CD4-positive, CD25-positive, alpha-beta regulatory T cell (primary cell): Measurements from ENCODE around the gene PPP4R4. TPM values are rescaled to one million over a fixed set of nuclear protein-coding genes. Genes with fewer than 3 reads are reported as not detected.

Source experiments
- ATAC-seq, 2 donors: fragments of 150-1000 bp; cut with Tn5 transposase; one replicate each; pipeline ENCODE4 v1.10.0; 2021; ENCODE audit warnings: low read depth in 2 of 2, moderate number of reproducible peaks in 2 of 2, moderate library complexity in 1 of 2
- DNase-seq, 3 donors: peaks; one replicate each; pipeline versions ENCODE4 v3.0.0 to v3.0.0-alpha.2; 2012 to 2022; ENCODE audit warnings: mixed read lengths in 1 of 3
- H3K27ac ChIP-seq: one replicate; pipeline ENCODE4 v1.7.0; 2013; ENCODE audit warnings: mild to moderate bottlenecking, low read length; ENCODE audit not compliant: insufficient read depth, poor library complexity, severe bottlenecking
- H3K27me3 ChIP-seq: one replicate; pipeline ENCODE4 v1.7.0; 2013; ENCODE audit warnings: low read length; ENCODE audit not compliant: control insufficient read depth, insufficient read depth
- H3K36me3 ChIP-seq: one replicate; pipeline ENCODE4 v1.7.0; 2013; ENCODE audit warnings: mild to moderate bottlenecking, low read length, moderate library complexity; ENCODE audit not compliant: control insufficient read depth, insufficient read depth
- H3K4me1 ChIP-seq: 2 replicates; pipeline ENCODE4 v1.7.0; 2013; ENCODE audit warnings: mild to moderate bottlenecking, low read length; ENCODE audit not compliant: insufficient read depth, control insufficient read depth, poor library complexity, severe bottlenecking
- H3K4me3 ChIP-seq: one replicate; pipeline ENCODE4 v1.7.0; 2013; ENCODE audit warnings: low read depth, mild to moderate bottlenecking, low read length, moderate library complexity
- H3K9me3 ChIP-seq, 2 experiments: 1 replicate in 1 of 2; 2 replicates in 1 of 2; pipeline ENCODE4 v1.7.0; 2013; ENCODE audit warnings: low read length in 2 of 2, mild to moderate bottlenecking in 1 of 2, moderate library complexity in 1 of 2; ENCODE audit not compliant: control insufficient read depth in 2 of 2
- H3K27ac Mint-ChIP-seq, 3 donors: one replicate each; pipeline ENCODE4 v1.8.0; 2020 to 2022; ENCODE audit warnings: mild to moderate bottlenecking in 3 of 3, mixed read lengths in 3 of 3, moderate library complexity in 2 of 3
- H3K27me3 Mint-ChIP-seq: one replicate; pipeline ENCODE4 v1.8.0; 2022; ENCODE audit warnings: mild to moderate bottlenecking, mixed read lengths
- H3K36me3 Mint-ChIP-seq: one replicate; pipeline ENCODE4 v1.8.0; 2020; ENCODE audit warnings: mixed read lengths
- H3K4me1 Mint-ChIP-seq, 4 donors: one replicate each; pipeline ENCODE4 v1.8.0; 2020 to 2022; ENCODE audit warnings: mixed read lengths in 4 of 4, mild to moderate bottlenecking in 1 of 4
- H3K4me3 Mint-ChIP-seq, 4 donors: one replicate each; pipeline ENCODE4 v1.8.0; 2020 to 2022; ENCODE audit warnings: mild to moderate bottlenecking in 4 of 4, mixed read lengths in 4 of 4, moderate library complexity in 3 of 4
- H3K9me3 Mint-ChIP-seq, 7 donors: one replicate each; pipeline ENCODE4 v1.8.0; 2020 to 2022; ENCODE audit warnings: mixed read lengths in 7 of 7, mild to moderate bottlenecking in 3 of 7, moderate library complexity in 2 of 7
- polyA plus RNA-seq, 4 donors: library from polyadenylated mRNA; unstranded; fragments of 300-500 nt; fragmentation: Illumina TruSeq; gene quantifications; one replicate each; pipeline ENCODE4 v1.2.3, GENCODE V29; 2021
- total RNA-seq: library from RNA; stranded (reverse); gene quantifications from one replicate; pipeline ENCODE4 v1.2.3, GENCODE V29; 2022

PPP4R4 gene
- total and polyA plus RNA-seq, 5 donors from 2014 or later = 0.15 to 0.69 (median 0.37) TPM; not detected in 2

GRCh38 chr14:94284221-94284620, 110.1 kb downstream of the PPP4R4 start:
- Mint-ChIP-seq H3K4me1 (no peaks in the 10 kb centered on the region), H3K27ac (no peak overlapping the region), H3K4me3 (no peak overlapping the region), H3K27me3 (peaks cover 12% of the 10 kb centered on the region), H3K36me3 (no peaks in the 10 kb centered on the region), H3K9me3 (peaks cover 0 to 2% (median 0%) of the 10 kb centered on the region in 7 donors)
- Histone ChIP-seq H3K4me1 (no peaks in the 10 kb centered on the region), H3K9me3 (no peaks in the 10 kb centered on the region), H3K4me3 (no peak overlapping the region), H3K36me3 (no peaks in the 10 kb centered on the region), H3K27ac (no peak overlapping the region), H3K27me3 (no peaks in the 10 kb centered on the region)
- ATAC-seq (no peak), DNase-seq (no peak)

DNA sequence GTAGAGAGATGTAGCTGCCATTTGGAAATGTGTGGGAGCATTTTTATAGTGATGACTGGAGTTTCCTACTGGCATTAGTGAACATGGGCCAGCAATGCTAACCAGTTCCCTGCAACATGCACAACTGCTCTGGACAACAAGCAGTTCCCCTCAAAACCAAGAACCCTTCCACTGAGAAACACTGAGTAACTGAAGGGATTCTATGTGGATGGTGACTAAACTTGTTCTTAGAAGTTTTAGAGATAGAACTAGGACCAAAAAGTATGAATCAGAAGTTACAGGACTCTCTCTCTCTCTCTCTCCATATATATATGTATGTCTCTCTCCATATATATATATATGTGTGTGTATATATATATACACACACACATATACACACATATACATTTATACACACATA, 111.0 kb downstream of the PPP4R4 start:
- H3K27ac Mint-ChIP-seq = no peak overlapping the region
- Histone ChIP-seq H3K4me1 (no peaks in the 10 kb centered on the region), H3K27me3 (no peaks in the 10 kb centered on the region), H3K4me3 (no peak overlapping the region), H3K27ac (no peak overlapping the region), H3K9me3 (no peaks in the 10 kb centered on the region), H3K36me3 (no peaks in the 10 kb centered on the region)
- no peak for DNase-seq
- no peaks in the 10 kb centered on the region for H3K36me3 Mint-ChIP-seq
- no peak overlapping the region for H3K4me3 Mint-ChIP-seq
- peaks cover 0 to 2% (median 0%) of the 10 kb centered on the region in 7 donors for H3K9me3 Mint-ChIP-seq
- ATAC-seq = no peak
- peaks cover 14% of the 10 kb centered on the region for H3K27me3 Mint-ChIP-seq
- H3K4me1 Mint-ChIP-seq = no peaks in the 10 kb centered on the region

DNA sequence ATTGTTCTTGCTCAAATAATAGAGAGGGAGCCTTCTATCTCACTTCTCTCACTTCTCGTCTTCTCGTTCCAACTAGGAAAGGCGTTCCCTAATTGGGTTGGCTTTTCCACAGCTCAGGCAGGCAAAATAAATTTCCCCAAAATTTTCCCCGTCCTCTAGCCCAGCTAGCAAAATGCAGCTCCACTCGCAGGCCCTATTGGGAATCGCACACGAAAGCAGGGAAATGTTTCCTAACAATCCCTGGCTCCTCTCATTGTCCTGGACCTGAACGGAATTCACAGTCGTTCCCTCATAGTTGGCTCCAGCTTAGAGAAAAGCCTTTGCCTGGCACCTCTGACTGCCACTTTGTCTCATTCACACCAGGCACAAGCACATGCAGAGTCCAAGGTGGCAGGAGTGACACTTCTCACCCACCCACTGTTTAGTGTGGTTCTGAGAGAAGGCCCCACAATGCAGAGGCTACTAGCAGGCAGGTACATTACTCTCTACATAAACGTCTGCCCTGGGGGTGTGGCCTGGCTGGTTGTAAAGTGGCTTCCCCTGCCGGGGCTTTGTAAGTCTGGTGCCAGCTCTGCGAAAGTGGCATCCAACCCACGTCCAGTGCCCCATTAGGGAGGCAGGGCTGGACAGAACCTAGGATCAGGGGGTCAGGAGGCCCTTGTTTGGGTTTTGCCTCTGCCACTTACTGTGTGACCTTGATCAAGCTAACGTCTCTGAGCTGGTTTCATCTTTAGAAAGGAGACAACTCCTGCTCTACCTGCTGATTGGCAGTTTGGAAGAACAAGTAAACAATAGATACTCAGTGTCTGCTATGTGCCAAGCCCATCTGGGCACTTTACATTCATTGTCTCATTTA, 114.7 kb downstream of the PPP4R4 start:
- Histone ChIP-seq H3K36me3 (no peaks in the 10 kb centered on the region), H3K4me3 (no peak overlapping the region), H3K9me3 (no peaks in the 10 kb centered on the region), H3K4me1 (no peaks in the 10 kb centered on the region), H3K27ac (no peak overlapping the region), H3K27me3 (no peaks in the 10 kb centered on the region)
- Mint-ChIP-seq H3K27me3 (peaks cover 6% of the 10 kb centered on the region), H3K4me1 (no peaks in the 10 kb centered on the region), H3K9me3 (peaks cover 0 to 2% (median 0%) of the 10 kb centered on the region in 7 donors), H3K4me3 (no peak overlapping the region), H3K36me3 (no peaks in the 10 kb centered on the region), H3K27ac (no peak overlapping the region)
- DNase-seq = no peak
- no peak for ATAC-seq

DNA sequence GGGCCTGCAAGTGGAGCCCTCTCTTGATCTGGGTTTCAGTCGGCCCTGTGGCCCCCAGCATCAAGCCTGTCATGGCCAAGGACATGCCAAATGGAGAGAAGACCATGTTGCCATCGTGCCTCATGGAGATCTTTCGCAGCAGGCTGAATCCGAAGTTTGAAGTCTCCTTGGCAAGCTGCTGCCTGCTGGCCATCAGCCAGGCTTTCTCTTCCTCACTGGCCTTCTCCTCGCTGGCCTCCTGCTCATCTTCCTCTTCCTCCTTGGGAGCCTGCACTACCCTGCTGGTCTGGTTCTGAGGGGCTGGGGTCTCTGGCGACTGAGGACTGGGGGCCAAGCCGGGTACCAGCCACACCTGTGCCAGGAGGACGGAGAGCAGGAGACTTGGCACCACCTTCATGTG, 116.1 kb downstream of the PPP4R4 start:
- H3K36me3 ChIP-seq = no peaks in the 10 kb centered on the region
- no peaks in the 10 kb centered on the region for H3K27me3 ChIP-seq
- Mint-ChIP-seq H3K27me3 (peaks cover 6% of the 10 kb centered on the region), H3K9me3 (peaks cover 0 to 2% (median 0%) of the 10 kb centered on the region in 7 donors), H3K27ac (no peak overlapping the region), H3K36me3 (no peaks in the 10 kb centered on the region), H3K4me1 (no peaks in the 10 kb centered on the region), H3K4me3 (no peak overlapping the region)
- no peaks in the 10 kb centered on the region for H3K9me3 ChIP-seq
- DNase-seq (no peak), ATAC-seq (no peak)
- no peak overlapping the region for H3K27ac ChIP-seq
- H3K4me1 ChIP-seq = no peaks in the 10 kb centered on the region
- no peak overlapping the region for H3K4me3 ChIP-seq

DNA sequence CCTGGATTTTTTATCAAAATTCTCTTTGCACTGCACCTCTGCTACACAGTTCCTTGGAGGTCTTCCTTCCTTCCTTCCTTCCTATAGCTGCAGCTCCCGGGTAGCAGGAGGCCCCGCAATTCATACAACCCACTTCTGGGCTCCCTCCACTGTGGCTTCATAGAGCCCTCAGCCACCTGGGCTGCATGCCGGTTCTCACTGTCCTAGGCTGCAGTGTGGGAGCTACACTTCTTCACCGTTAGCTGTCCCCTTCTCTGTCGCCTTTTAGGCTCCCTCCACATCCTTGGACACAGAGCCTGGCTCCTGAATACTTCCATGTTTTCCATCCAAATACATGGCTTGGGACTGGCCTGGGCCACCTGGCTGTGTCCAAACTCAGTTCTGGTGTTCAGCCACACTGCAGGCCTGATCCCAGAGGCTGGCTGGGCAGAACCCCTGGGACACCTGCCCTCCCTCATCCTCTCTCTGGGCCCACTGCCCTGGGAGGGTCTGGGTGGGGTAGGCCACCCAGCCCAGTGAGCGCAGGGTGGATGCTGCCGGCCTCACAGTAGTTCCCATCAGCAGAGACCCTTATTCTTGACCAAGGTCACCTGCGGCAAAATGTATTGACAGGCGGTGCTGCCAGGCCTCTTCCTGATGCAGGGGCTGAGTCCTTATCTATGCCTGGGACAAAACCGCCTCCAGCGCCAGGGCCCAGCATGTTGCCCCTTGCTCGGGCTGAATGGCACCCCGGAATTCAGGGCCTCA, 117.2 kb downstream of the PPP4R4 start:
- DNase-seq = no peak
- Mint-ChIP-seq H3K27me3 (peaks cover 6% of the 10 kb centered on the region), H3K4me1 (no peaks in the 10 kb centered on the region), H3K27ac (no peak overlapping the region), H3K36me3 (no peaks in the 10 kb centered on the region), H3K9me3 (peaks cover 0 to 2% (median 0%) of the 10 kb centered on the region in 7 donors), H3K4me3 (no peak overlapping the region)
- H3K4me1 ChIP-seq = no peaks in the 10 kb centered on the region
- no peak for ATAC-seq
- H3K27me3 ChIP-seq = no peaks in the 10 kb centered on the region
- H3K4me3 ChIP-seq = no peak overlapping the region
- no peak overlapping the region for H3K27ac ChIP-seq
- no peaks in the 10 kb centered on the region for H3K9me3 ChIP-seq
- no peaks in the 10 kb centered on the region for H3K36me3 ChIP-seq

GRCh38 chr14:94291906-94292525, 117.9 kb downstream of the PPP4R4 start:
- Histone ChIP-seq H3K4me1 (no peaks in the 10 kb centered on the region), H3K27me3 (no peaks in the 10 kb centered on the region), H3K27ac (no peak overlapping the region), H3K36me3 (no peaks in the 10 kb centered on the region), H3K9me3 (no peaks in the 10 kb centered on the region), H3K4me3 (no peak overlapping the region)
- peaks cover 6% of the 10 kb centered on the region for H3K27me3 Mint-ChIP-seq
- ATAC-seq (no peak), DNase-seq (no peak)
- no peaks in the 10 kb centered on the region for H3K4me1 Mint-ChIP-seq
- H3K27ac Mint-ChIP-seq = no peak overlapping the region
- H3K4me3 Mint-ChIP-seq = no peak overlapping the region
- peaks cover 0 to 2% (median 0%) of the 10 kb centered on the region in 7 donors for H3K9me3 Mint-ChIP-seq
- no peaks in the 10 kb centered on the region for H3K36me3 Mint-ChIP-seq

DNA sequence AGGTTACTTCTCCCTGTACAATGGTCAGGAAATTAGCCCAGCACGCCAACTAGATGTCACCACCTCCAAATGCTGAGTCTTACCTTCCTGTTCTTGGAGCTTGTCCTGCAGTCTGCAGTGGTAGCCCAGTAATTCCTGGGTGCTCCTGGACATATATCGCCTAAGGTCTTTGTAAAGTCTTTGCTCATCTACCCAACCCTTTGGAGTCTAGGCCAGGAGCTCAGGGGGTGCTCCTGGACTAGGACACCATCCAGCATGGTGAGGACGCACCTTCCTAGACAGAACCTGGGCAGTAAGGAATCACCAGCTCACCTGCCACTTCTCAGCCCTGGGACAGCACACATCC, 118.4 kb downstream of the PPP4R4 start:
- H3K36me3 Mint-ChIP-seq = no peaks in the 10 kb centered on the region
- no peaks in the 10 kb centered on the region for H3K4me1 Mint-ChIP-seq
- DNase-seq = no peak
- no peaks in the 10 kb centered on the region for H3K9me3 ChIP-seq
- H3K36me3 ChIP-seq = no peaks in the 10 kb centered on the region
- H3K9me3 Mint-ChIP-seq = peaks cover 0 to 2% (median 0%) of the 10 kb centered on the region in 7 donors
- H3K4me3 ChIP-seq = no peak overlapping the region
- no peak overlapping the region for H3K27ac Mint-ChIP-seq
- H3K4me3 Mint-ChIP-seq = no peak overlapping the region
- H3K4me1 ChIP-seq = no peaks in the 10 kb centered on the region
- no peak overlapping the region for H3K27ac ChIP-seq
- H3K27me3 ChIP-seq = no peaks in the 10 kb centered on the region
- ATAC-seq = no peak
- H3K27me3 Mint-ChIP-seq = peaks cover 9% of the 10 kb centered on the region
